H9 (cell line): Measurements from ENCODE around the gene KIRREL3. TPM values are rescaled to one million over a fixed set of nuclear protein-coding genes. Genes with fewer than 3 reads are reported as not detected.

Experiments
- DNase-seq: peaks from one replicate; pipeline ENCODE4 v3.0.0-alpha.2; 2017
- H2AFZ ChIP-seq: one replicate; pipeline ENCODE4 v1.6.1; 2013; ENCODE audit warnings: mild to moderate bottlenecking, low read length, control low read depth, moderate library complexity
- H2AK5ac ChIP-seq: 2 replicates; pipeline ENCODE4 v1.6.1; 2013; ENCODE audit warnings: low read length, control low read depth, mixed read lengths; ENCODE audit not compliant: insufficient read length
- H2BK120ac ChIP-seq: one replicate; pipeline ENCODE4 v1.6.1; 2013; ENCODE audit warnings: low read depth, mild to moderate bottlenecking, low read length, control low read depth, inconsistent platforms; ENCODE audit not compliant: poor library complexity, severe bottlenecking
- H2BK12ac ChIP-seq: 2 replicates; pipeline ENCODE4 v1.6.1; 2013; ENCODE audit warnings: low read length, control low read depth, mixed read lengths, low read depth; ENCODE audit not compliant: insufficient read length
- H2BK15ac ChIP-seq: 2 replicates; pipeline ENCODE4 v1.6.1; 2013; ENCODE audit warnings: low read depth, low read length, control low read depth
- H2BK20ac ChIP-seq: one replicate; pipeline ENCODE4 v1.6.1; 2013; ENCODE audit warnings: low read depth, mild to moderate bottlenecking, low read length, control low read depth, inconsistent platforms; ENCODE audit not compliant: poor library complexity, severe bottlenecking
- H2BK5ac ChIP-seq: 2 replicates; pipeline ENCODE4 v1.6.1; 2013; ENCODE audit warnings: low read length, control low read depth, mixed read lengths; ENCODE audit not compliant: insufficient read length
- H3K14ac ChIP-seq: 2 replicates; pipeline ENCODE4 v1.6.1; 2013; ENCODE audit warnings: low read length, control low read depth; ENCODE audit not compliant: insufficient read depth
- H3K18ac ChIP-seq: 2 replicates; pipeline ENCODE4 v1.6.1; 2013; ENCODE audit warnings: low read depth, mild to moderate bottlenecking, mixed read lengths, low read length, control low read depth; ENCODE audit not compliant: insufficient read length
- H3K23ac ChIP-seq: 2 replicates; pipeline ENCODE4 v1.6.1; 2013; ENCODE audit warnings: low read length, control low read depth, mixed read lengths, low read depth; ENCODE audit not compliant: insufficient read length
- H3K23me2 ChIP-seq: 2 replicates; pipeline ENCODE4 v1.6.1; 2013; ENCODE audit warnings: low read depth, mild to moderate bottlenecking, mixed read lengths, low read length, control low read depth; ENCODE audit not compliant: insufficient read length, poor library complexity, severe bottlenecking
- H3K27ac ChIP-seq: 2 replicates; pipeline ENCODE4 v1.5.1; 2013; ENCODE audit warnings: low read length, control low read depth, mixed read lengths, low read depth; ENCODE audit not compliant: insufficient read length
- H3K27me3 ChIP-seq: 2 replicates; pipeline ENCODE4 v1.6.1; 2013; ENCODE audit warnings: low read length, control low read depth, inconsistent platforms; ENCODE audit not compliant: insufficient read depth
- H3K4ac ChIP-seq: 2 replicates; pipeline ENCODE4 v1.6.1; 2013; ENCODE audit warnings: low read depth, mild to moderate bottlenecking, control low read depth, inconsistent platforms, low read length, moderate library complexity
- H3K4me1 ChIP-seq: 2 replicates; pipeline ENCODE4 v1.6.1; 2013; ENCODE audit warnings: low read length, control low read depth, inconsistent platforms; ENCODE audit not compliant: insufficient read depth
- H3K4me2 ChIP-seq: 2 replicates; pipeline ENCODE4 v1.6.1; 2013; ENCODE audit warnings: low read length, control low read depth, mixed read lengths; ENCODE audit not compliant: insufficient read length, insufficient read depth
- H3K56ac ChIP-seq: 2 replicates; pipeline ENCODE4 v1.6.1; 2013; ENCODE audit warnings: low read depth, mild to moderate bottlenecking, mixed read lengths, low read length, control low read depth; ENCODE audit not compliant: insufficient read length
- H3K79me1 ChIP-seq: 2 replicates; pipeline ENCODE4 v1.6.1; 2013; ENCODE audit warnings: low read depth, mild to moderate bottlenecking, moderate library complexity, low read length, control low read depth, inconsistent platforms; ENCODE audit not compliant: insufficient read depth, poor library complexity, severe bottlenecking
- H3K79me2 ChIP-seq: 2 replicates; pipeline ENCODE4 v1.6.1; 2013; ENCODE audit warnings: low read length, control low read depth, inconsistent platforms; ENCODE audit not compliant: insufficient read depth
- H3K9ac ChIP-seq: 2 replicates; pipeline ENCODE4 v1.6.1; 2013; ENCODE audit warnings: low read length, control low read depth, mixed read lengths; ENCODE audit not compliant: insufficient read length; ENCODE audit errors: extremely low read depth
- H3K9me3 ChIP-seq: one replicate; pipeline ENCODE4 v1.6.1; 2013; ENCODE audit warnings: low read depth, low read length, inconsistent platforms; ENCODE audit not compliant: control insufficient read depth
- H3T11ph ChIP-seq: one replicate; pipeline ENCODE4 v1.6.1; 2013; ENCODE audit warnings: mild to moderate bottlenecking, low read length, control low read depth, inconsistent platforms
- H4K20me1 ChIP-seq: one replicate; pipeline ENCODE4 v1.6.1; 2013; ENCODE audit not compliant: control insufficient read depth, insufficient read length, insufficient read depth
- H4K5ac ChIP-seq: 2 replicates; pipeline ENCODE4 v1.6.1; 2013; ENCODE audit warnings: low read depth, mild to moderate bottlenecking, mixed read lengths, low read length, control low read depth; ENCODE audit not compliant: insufficient read length
- H4K8ac ChIP-seq: replicated peaks from 2 replicates; pipeline ENCODE4 v1.6.1; 2013; ENCODE audit warnings: low read length, control low read depth, mixed read lengths, low read depth; ENCODE audit not compliant: insufficient read length
- H4K91ac ChIP-seq: 2 replicates; pipeline ENCODE4 v1.6.1; 2013; ENCODE audit warnings: low read depth, mild to moderate bottlenecking, moderate library complexity, mixed read lengths, low read length, control low read depth; ENCODE audit not compliant: insufficient read length
- H3K27ac Mint-ChIP-seq, 3 experiments: 2 replicates in 2 of 3; 3 replicates in 1 of 3; pipeline ENCODE4 v1.8.0; 2020 to 2021; ENCODE audit warnings: mixed read lengths in 3 of 3, mild to moderate bottlenecking in 1 of 3, moderate library complexity in 1 of 3
- H3K27me3 Mint-ChIP-seq: 2 replicates; pipeline ENCODE4 v1.8.0; 2021; ENCODE audit warnings: low read depth, mild to moderate bottlenecking, moderate library complexity, mixed read lengths
- H3K36me3 Mint-ChIP-seq, 3 experiments: 2 replicates in 2 of 3; 3 replicates in 1 of 3; pipeline ENCODE4 v1.8.0; 2020 to 2021; ENCODE audit warnings: low read depth in 3 of 3, mixed read lengths in 3 of 3; ENCODE audit not compliant: insufficient read depth in 1 of 3
- H3K4me1 Mint-ChIP-seq, 2 experiments: 2 replicates each; pipeline ENCODE4 v1.8.0; 2020; ENCODE audit warnings: mixed read lengths in 2 of 2
- H3K4me3 Mint-ChIP-seq, 2 experiments: 2 replicates in 1 of 2; 3 replicates in 1 of 2; pipeline ENCODE4 v1.8.0; 2020 to 2021; ENCODE audit warnings: mild to moderate bottlenecking in 2 of 2, mixed read lengths in 2 of 2, moderate library complexity in 1 of 2
- H3K9me3 Mint-ChIP-seq, 2 experiments: 2 replicates in 1 of 2; 3 replicates in 1 of 2; pipeline ENCODE4 v1.8.0; 2020; ENCODE audit warnings: mild to moderate bottlenecking in 2 of 2, mixed read lengths in 2 of 2, moderate library complexity in 1 of 2
- WGBS: extraction: QIAGEN DNeasy Blood & Tissue Kit; methylation state at CpG from one replicate; pipeline ENCODE4 v1.1.7; 2013; ENCODE audit warnings: missing lambda C conversion rate, low lambda C conversion rate, mixed read lengths; ENCODE audit not compliant: insufficient read length; ENCODE audit errors: extremely low coverage; 5-methylcytosine and 5-hydroxymethylcytosine counted together
- total RNA-seq: library from RNA; stranded (reverse); gene quantifications from 2 replicates; pipeline ENCODE4 v1.2.1, GENCODE V29; 2021
- TF ChIP-seq, protein P1 (sequence below): fragments of 200-600 bp; sonication (generic); conservative IDR thresholded peaks from 3 replicates; pipeline ENCODE4 v1.8.0; 2021; ENCODE audit warnings: antibody characterized with exemption, mild to moderate bottlenecking

KIRREL3 gene
- total RNA-seq, 1 experiment from 2014 or later, result 0.17 TPM

DNA sequence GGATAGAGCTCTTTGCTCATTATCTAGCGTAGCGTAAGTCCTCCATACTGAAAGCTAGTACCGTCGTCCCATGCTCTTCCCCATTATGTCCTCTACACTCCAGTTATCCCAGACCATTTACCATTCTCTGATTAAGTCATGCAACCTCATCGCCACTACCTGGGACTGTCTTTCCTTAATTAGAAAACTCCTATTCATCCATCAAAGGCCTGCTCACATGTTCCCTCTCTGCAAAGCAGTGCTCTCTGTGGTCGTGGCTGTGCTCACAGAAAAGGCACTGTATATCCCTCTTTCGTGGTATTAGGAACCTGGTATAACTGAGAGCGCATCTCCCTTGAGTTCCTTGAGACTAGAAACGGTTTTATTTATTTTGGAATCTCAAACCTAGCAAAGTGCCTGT is 253.3 kb downstream of the KIRREL3 start:
- H3K27me3 Mint-ChIP-seq, result peaks cover 3% of the 10 kb centered on the region
- no peak overlapping the region for H2AK5ac ChIP-seq
- H4K8ac ChIP-seq, result no peak overlapping the region
- H3K9me3 ChIP-seq, result no peaks in the 10 kb centered on the region
- no peak overlapping the region for H3K4me2 ChIP-seq
- H2BK12ac ChIP-seq, result no peak overlapping the region
- peaks cover 0 to under 1% of the 10 kb centered on the region in 2 experiments; a peak in 1 of 4 replicates for H3K4me1 Mint-ChIP-seq
- DNase-seq, result no peak
- H2BK120ac ChIP-seq, result no peak overlapping the region
- H3K4me1 ChIP-seq, result no peaks in the 10 kb centered on the region
- H2BK15ac ChIP-seq, result no peak overlapping the region
- no peak overlapping the region for H3K23ac ChIP-seq
- H3K14ac ChIP-seq, result no peak overlapping the region
- H3K9ac ChIP-seq, result no peak overlapping the region
- no peaks in the 10 kb centered on the region for H3K9me3 Mint-ChIP-seq
- H3K27me3 ChIP-seq, result no peaks in the 10 kb centered on the region
- H4K20me1 ChIP-seq, result no peaks in the 10 kb centered on the region
- no peaks in the 10 kb centered on the region for H3K36me3 Mint-ChIP-seq
- H3K79me2 ChIP-seq, result no peaks in the 10 kb centered on the region
- WGBS, result no CpG with 5 or more reads among the region's 9 CpGs
- no peak overlapping the region; a peak in 1 of 7 replicates for H3K27ac Mint-ChIP-seq
- H3K56ac ChIP-seq, result no peak overlapping the region
- H2AFZ ChIP-seq, result no peak overlapping the region
- TF ChIP-seq, protein P1, sequence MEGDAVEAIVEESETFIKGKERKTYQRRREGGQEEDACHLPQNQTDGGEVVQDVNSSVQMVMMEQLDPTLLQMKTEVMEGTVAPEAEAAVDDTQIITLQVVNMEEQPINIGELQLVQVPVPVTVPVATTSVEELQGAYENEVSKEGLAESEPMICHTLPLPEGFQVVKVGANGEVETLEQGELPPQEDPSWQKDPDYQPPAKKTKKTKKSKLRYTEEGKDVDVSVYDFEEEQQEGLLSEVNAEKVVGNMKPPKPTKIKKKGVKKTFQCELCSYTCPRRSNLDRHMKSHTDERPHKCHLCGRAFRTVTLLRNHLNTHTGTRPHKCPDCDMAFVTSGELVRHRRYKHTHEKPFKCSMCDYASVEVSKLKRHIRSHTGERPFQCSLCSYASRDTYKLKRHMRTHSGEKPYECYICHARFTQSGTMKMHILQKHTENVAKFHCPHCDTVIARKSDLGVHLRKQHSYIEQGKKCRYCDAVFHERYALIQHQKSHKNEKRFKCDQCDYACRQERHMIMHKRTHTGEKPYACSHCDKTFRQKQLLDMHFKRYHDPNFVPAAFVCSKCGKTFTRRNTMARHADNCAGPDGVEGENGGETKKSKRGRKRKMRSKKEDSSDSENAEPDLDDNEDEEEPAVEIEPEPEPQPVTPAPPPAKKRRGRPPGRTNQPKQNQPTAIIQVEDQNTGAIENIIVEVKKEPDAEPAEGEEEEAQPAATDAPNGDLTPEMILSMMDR, result no peak
- H3T11ph ChIP-seq, result no peak overlapping the region
- no peak overlapping the region for H3K18ac ChIP-seq
- no peak overlapping the region for H2BK20ac ChIP-seq
- H3K79me1 ChIP-seq, result no peaks in the 10 kb centered on the region
- H3K4me3 Mint-ChIP-seq, result no peak overlapping the region
- H4K5ac ChIP-seq, result no peak overlapping the region
- no peak overlapping the region for H3K4ac ChIP-seq
- no peaks in the 10 kb centered on the region for H3K23me2 ChIP-seq
- no peak overlapping the region for H2BK5ac ChIP-seq
- H4K91ac ChIP-seq, result no peak overlapping the region
- H3K27ac ChIP-seq, result no peak overlapping the region
